NCI-H345 (cell line): ENCODE results near the gene MCHR2.
"Not testable (repeated sequence)": the region's sequence is repeated elsewhere in the genome, so short reads cannot be mapped to it uniquely, and the experiment has no call there.

ENCODE experiments used
- DNase-seq: peaks from one replicate; lab custom pipeline; 2025; lab: John Stamatoyannopoulos, UW

The MCHR2 gene

GRCh38 chr6:99993533-99994251 is at the start of gene MCHR2:
Gene MCHR2, minus strand, starts transcription at chr6:99994223. Its CDS starts 38,076 bp downstream, at chr6:99956147.
- DNase-seq, result no peak

GRCh38 chr6:100038546-100038945 is 44.5 kb upstream of the MCHR2 start:
- DNase-seq, result not testable (repeated sequence)

GRCh38 chr6:100035873-100036653 is 42.0 kb upstream of the MCHR2 start:
- no peak for DNase-seq

- DNase-seq, result no peak
Measured at GRCh38 chr6:100023798-100024197, 29.8 kb upstream of the MCHR2 start.

GRCh38 chr6:100022847-100023246 is 28.8 kb upstream of the MCHR2 start:
- no peak for DNase-seq

GRCh38 chr6:100008857-100009256 is 14.8 kb upstream of the MCHR2 start:
- no peak for DNase-seq

GRCh38 chr6:100001915-100002388 is 7.9 kb upstream of the MCHR2 start:
- DNase-seq, result peak; percentile 63

- DNase-seq, result no peak
Measured at GRCh38 chr6:99997141-99997540, 3.1 kb upstream of the MCHR2 start.

GRCh38 chr6:99995916-99996315 is 1.9 kb upstream of the MCHR2 start:
- DNase-seq, result no peak

GRCh38 chr6:99993146-99993532 is 884 bp downstream of the MCHR2 start:
- no peak for DNase-seq

GRCh38 chr6:99991955-99992354 is 2.1 kb downstream of the MCHR2 start:
- no peak for DNase-seq

- no peak for DNase-seq
Measured at GRCh38 chr6:99980741-99981140, 13.3 kb downstream of the MCHR2 start.

GRCh38 chr6:99979953-99980352 is 14.1 kb downstream of the MCHR2 start:
- DNase-seq, result peak; percentile 14

- no peak for DNase-seq
Measured at GRCh38 chr6:99967052-99967451, 27.0 kb downstream of the MCHR2 start.

- no peak for DNase-seq
Measured at GRCh38 chr6:99960027-99960426, 34.0 kb downstream of the MCHR2 start.

- DNase-seq, result no peak
Measured at GRCh38 chr6:99951016-99951805, 42.8 kb downstream of the MCHR2 start.

- no peak for DNase-seq
Measured at GRCh38 chr6:99946005-99946404, 48.0 kb downstream of the MCHR2 start.

- DNase-seq, result no peak
Measured at GRCh38 chr6:99943846-99944245, 50.2 kb downstream of the MCHR2 start.

GRCh38 chr6:99940582-99940981 is 53.4 kb downstream of the MCHR2 start:
- no peak for DNase-seq

- DNase-seq, result no peak
Measured at GRCh38 chr6:99933129-99933528, 60.9 kb downstream of the MCHR2 start.

- no peak for DNase-seq
Measured at GRCh38 chr6:99912657-99913056, 81.4 kb downstream of the MCHR2 start.
